GM12878 (cell line): ENCODE measurements around the gene IER3IP1. TPM values are rescaled to one million over a fixed set of nuclear protein-coding genes. Genes with fewer than 3 reads are reported as not detected.
"Not testable (repeated sequence)": the region's sequence is repeated elsewhere in the genome, so short reads cannot be mapped to it uniquely, and the experiment has no call there.

ENCODE experiments used
- ATAC-seq: fragments of 200-7000 bp; cut with Tn5 transposase; 3 replicates; pipeline ENCODE4 v1.9.1; 2020; ENCODE audit warnings: mild to moderate bottlenecking, moderate library complexity
- BruUV-seq: library from RNA; stranded (reverse); fragments of 400-500 nt; replicated peaks from 2 replicates; lab custom pipeline; 2021; lab: Mats Ljungman, UMichigan
- CTCF ChIA-PET: fragments of 300-600 bp; sonication (Branson Sonifier 250); formaldehyde crosslinking; extraction: SDS; loops from one replicate; lab custom pipeline; 2021; ENCODE audit warnings: inconsistent platforms; lab: Yijun Ruan, JAX
- POLR2A ChIA-PET: fragments of 350-600 bp; formaldehyde crosslinking; extraction: SDS; loops from one replicate; lab custom pipeline; 2021; ENCODE audit warnings: inconsistent platforms; lab: Charles Lee
- RAD21 ChIA-PET: fragments of 300-600 bp; sonication (Branson Sonifier 250); formaldehyde crosslinking; loops from one replicate; lab custom pipeline; 2023; ENCODE audit warnings: antibody characterized with exemption; ENCODE audit not compliant: unreplicated experiment; lab: Charles Lee
- SMC1A ChIA-PET: fragments of 300-600 bp; sonication (Branson Sonifier 250); formaldehyde crosslinking; loops from one replicate; lab custom pipeline; 2023; ENCODE audit not compliant: unreplicated experiment, uncharacterized antibody; lab: Charles Lee
- DNase-seq: peaks from one replicate; pipeline ENCODE4 v3.0.0-alpha.2; 2011; ENCODE audit warnings: low read depth, low spot score
- FAIRE-seq: peaks from 3 replicates; lab custom pipeline; 2011; peaks lifted over from hg19 to GRCh38; lab: Jason Lieb, UNC
- H2AFZ ChIP-seq: 2 replicates; pipeline ENCODE4 v1.6.0; 2011; ENCODE audit warnings: low read depth, low read length, control low read depth; ENCODE audit not compliant: control insufficient read depth
- H3K27ac ChIP-seq: 2 replicates; pipeline ENCODE4 v1.5.1; 2011; ENCODE audit warnings: control low read depth; ENCODE audit not compliant: control insufficient read depth, insufficient read depth
- H3K27me3 ChIP-seq, 2 experiments: replicated peaks in 1 of 2; 2 replicates each; pipeline versions ENCODE4 v1.6.0 to v1.6.1; 2011; ENCODE audit warnings: low read length in 1 of 2; ENCODE audit not compliant: control insufficient read depth in 2 of 2, insufficient read depth in 2 of 2
- H3K36me3 ChIP-seq, 2 experiments: 2 replicates each; pipeline ENCODE4 v1.5.1; 2011; ENCODE audit warnings: low read length in 1 of 2; ENCODE audit not compliant: control insufficient read depth in 2 of 2, insufficient read depth in 2 of 2
- H3K4me1 ChIP-seq: 2 replicates; pipeline ENCODE4 v1.6.1; 2011; ENCODE audit warnings: mild to moderate bottlenecking, low read length, moderate library complexity, mixed read lengths; ENCODE audit not compliant: control insufficient read depth, insufficient read depth
- H3K4me2 ChIP-seq: 2 replicates; pipeline ENCODE4 v1.6.0; 2011; ENCODE audit warnings: control low read depth; ENCODE audit not compliant: control insufficient read depth, insufficient read depth
- H3K4me3 ChIP-seq: fragments of 200-600 bp; sonication (generic); 2 replicates; pipeline ENCODE4 v1.5.1; 2016
- H3K79me2 ChIP-seq: 2 replicates; pipeline ENCODE4 v1.6.0; 2011; ENCODE audit warnings: low read length; ENCODE audit not compliant: control insufficient read depth, insufficient read depth
- H3K9ac ChIP-seq: 2 replicates; pipeline ENCODE4 v1.8.0; 2011; ENCODE audit warnings: low read length, control low read depth, mixed read lengths; ENCODE audit not compliant: control insufficient read depth, insufficient read depth
- H3K9me3 ChIP-seq: replicated peaks from 3 replicates; pipeline ENCODE4 v1.5.1; 2011; ENCODE audit warnings: mild to moderate bottlenecking, low read length; ENCODE audit not compliant: control insufficient read depth, insufficient read depth
- H4K20me1 ChIP-seq: 2 replicates; pipeline ENCODE4 v1.6.0; 2011; ENCODE audit not compliant: control insufficient read depth, insufficient read depth
- EED ChIP-seq: sonication (generic); IDR thresholded peaks from 2 replicates; pipeline ENCODE4 v1.6.1; 2016; ENCODE audit warnings: antibody characterized with exemption, low read depth
- ESRRA ChIP-seq: IDR thresholded peaks from 2 replicates; pipeline ENCODE4 v1.6.1; 2012; ENCODE audit warnings: mild to moderate bottlenecking, low read length, improper control_type of control experiment
- HCFC1 ChIP-seq: fragments of 150-350 bp; IDR thresholded peaks from 2 replicates; pipeline ENCODE4 v1.6.1; 2014; ENCODE audit warnings: low read length
- KLF5 ChIP-seq: fragments of 450-650 bp; IDR thresholded peaks from 2 replicates; pipeline ENCODE4 v1.6.1; 2014; ENCODE audit warnings: mild to moderate bottlenecking; ENCODE audit not compliant: partially characterized antibody
- NR2C2 ChIP-seq: IDR thresholded peaks from 2 replicates; pipeline ENCODE4 v1.6.1; 2011; ENCODE audit warnings: borderline replicate concordance, low read depth; ENCODE audit not compliant: control insufficient read depth, insufficient read length
- ZNF622 ChIP-seq: fragments of 450-650 bp; IDR thresholded peaks from 2 replicates; pipeline ENCODE4 v1.6.1; 2017; ENCODE audit warnings: mild to moderate bottlenecking, inconsistent platforms
- WGBS: methylation state at CpG from one replicate; pipeline ENCODE4 v1.1.6; 2016; ENCODE audit warnings: low lambda C conversion rate; ENCODE audit not compliant: insufficient replicate concordance, insufficient coverage; ENCODE audit errors: missing lambda C conversion rate; 5-methylcytosine and 5-hydroxymethylcytosine counted together
- in situ Hi-C: fragments of 300-500 bp; cut with MboI; formaldehyde crosslinking; loops from 9 replicates; pipeline ENCODE4 v1.14.3; 2018; ENCODE audit warnings: mixed read lengths
- intact Hi-C: fragments of 100-400 bp; cut with micrococcal nuclease; formaldehyde crosslinking; loops from one replicate; pipeline ENCODE4 v1.14.2; 2022; ENCODE audit not compliant: unreplicated experiment
- polyA plus RNA-seq, 11 experiments: library from polyadenylated mRNA; depleted of rRNA in 4 of 11; unstranded in 6 of 11; stranded (reverse) in 5 of 11; fragments of >200 nt; fragmentation: Nextera tagmentation in 4 of 11; fragmentation: Illumina TruSeq in 1 of 11; extraction: Ambion mirVana in 4 of 11; extraction: Trizol in 1 of 11; gene quantifications; 1 replicate in 1 of 11; 2 replicates in 10 of 11; pipeline versions ENCODE4 v1.2.1 to v1.2.3, GENCODE V29; 2011 to 2016; ENCODE audit warnings: inconsistent platforms in 2 of 11, missing spikeins in 2 of 11, low read depth in 1 of 11
- total RNA-seq, 4 experiments: library from RNA; depleted of rRNA in 3 of 4; stranded (reverse); fragments of >200 nt in 3 of 4; fragmentation: Illumina TruSeq in 1 of 4; extraction: Trizol in 1 of 4; gene quantifications; 2 replicates each; pipeline versions ENCODE4 v1.2.1 to v1.2.3, GENCODE V29; 2013 to 2021

IER3IP1 gene
- total and polyA plus RNA-seq, 10 of the 15 experiments (the other 5 are each of a cell fraction or from before 2014, with no cell fraction given) = 7.9 to 40.9 (median 28.1) TPM

GRCh38 chr18:47163241-47163640 lies 12.9 kb downstream of the IER3IP1 start (continued):
- TF ChIP-seq EED = peak; percentile 81
- TF ChIP-seq NR2C2 = no peak

GRCh38 chr18:47160256-47160655 lies 15.9 kb downstream of the IER3IP1 start:
- Histone ChIP-seq H3K4me3 (no peak overlapping the region), H3K27ac (no peak overlapping the region), H3K27me3 (no peaks in the 10 kb centered on the region), H3K36me3 (peaks cover 0 to 3% of the 10 kb centered on the region in 2 experiments; a peak in 2 of 4 replicates), H3K4me2 (no peak overlapping the region), H3K4me1 (peaks cover 8% of the 10 kb centered on the region), H3K79me2 (peaks cover 35% of the 10 kb centered on the region), H4K20me1 (no peaks in the 10 kb centered on the region), H2AFZ (no peak overlapping the region), H3K9me3 (no peaks in the 10 kb centered on the region), H3K9ac (no peak overlapping the region)
- BruUV-seq = no TSS peak
- CTCF ChIA-PET = interaction anchor here (1.3 kb wide), 1 partner anchor 9 kb away, joined by 4 read pairs; no protein-coding TSS in a partner anchor
- RAD21 ChIA-PET = no interaction called here
- ATAC-seq (no peak), FAIRE-seq (no peak), DNase-seq (no peak)
- 98% methylated on average over 5 of the region's 5 CpGs for WGBS
- in situ Hi-C loops (no loop called here), intact Hi-C loops (loop anchor here (10.0 kb wide), 1 partner anchor 245 kb away; the partner anchor contains the start of genes KATNAL2 and PIAS2)
- TF ChIP-seq ESRRA (no peak), ZNF622 (no peak), HCFC1 (no peak), KLF5 (no peak)
- SMC1A ChIA-PET = interaction anchor here (2.5 kb wide), 1 partner anchor 10 kb away, joined by 7 read pairs; the partner anchor contains the start of gene HDHD2
- POLR2A ChIA-PET = no interaction called here

DNA sequence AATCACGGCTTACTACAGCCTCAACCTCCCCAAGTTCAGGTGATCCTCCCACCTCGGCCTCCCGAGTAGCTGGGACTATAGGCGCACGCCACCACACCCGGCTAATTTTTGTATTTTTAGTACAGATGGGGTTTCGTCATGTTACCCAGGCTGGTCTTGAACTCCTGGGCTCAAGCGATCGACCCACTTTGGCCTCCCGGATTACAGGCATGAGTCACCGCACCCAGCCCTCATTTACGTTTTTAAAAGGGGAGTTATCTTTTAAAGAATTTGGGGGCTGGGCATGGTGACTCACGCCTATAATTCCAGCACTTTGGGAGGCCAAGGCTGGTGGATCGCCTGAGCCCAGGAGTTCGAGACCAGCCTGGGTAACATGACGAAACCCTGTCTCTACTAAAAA lies 17.8 kb downstream of the IER3IP1 start:
- H3K4me2 ChIP-seq, CTCF ChIA-PET, BruUV-seq, H3K27me3 ChIP-seq, H2AFZ ChIP-seq, SMC1A ChIA-PET, H4K20me1 ChIP-seq, intact Hi-C loops, H3K9me3 ChIP-seq, H3K27ac ChIP-seq, in situ Hi-C loops, POLR2A ChIA-PET, H3K4me3 ChIP-seq, H3K4me1 ChIP-seq, H3K9ac ChIP-seq, H3K36me3 ChIP-seq, DNase-seq, RAD21 ChIA-PET, ATAC-seq, FAIRE-seq: not testable (repeated sequence)
- peaks cover 20% of the 10 kb centered on the region for H3K79me2 ChIP-seq
- WGBS = 94% methylated on average over 16 of the region's 16 CpGs
